GM20000 (cell line): ENCODE data around the gene SPRR2F.
"Not testable (repeated sequence)": the region's sequence is repeated elsewhere in the genome, so short reads cannot be mapped to it uniquely, and the experiment has no call there.

Experiments used
- DNase-seq: peaks from one replicate; pipeline ENCODE4 v3.0.0; 2012; ENCODE audit warnings: low spot score
- TF ChIP-seq, protein P1 (sequence below): IDR thresholded peaks from 2 replicates; pipeline ENCODE4 v1.5.1; 2012; ENCODE audit warnings: mild to moderate bottlenecking, control low read depth; ENCODE audit errors: extremely low read depth, missing control alignments

The SPRR2F gene

DNA sequence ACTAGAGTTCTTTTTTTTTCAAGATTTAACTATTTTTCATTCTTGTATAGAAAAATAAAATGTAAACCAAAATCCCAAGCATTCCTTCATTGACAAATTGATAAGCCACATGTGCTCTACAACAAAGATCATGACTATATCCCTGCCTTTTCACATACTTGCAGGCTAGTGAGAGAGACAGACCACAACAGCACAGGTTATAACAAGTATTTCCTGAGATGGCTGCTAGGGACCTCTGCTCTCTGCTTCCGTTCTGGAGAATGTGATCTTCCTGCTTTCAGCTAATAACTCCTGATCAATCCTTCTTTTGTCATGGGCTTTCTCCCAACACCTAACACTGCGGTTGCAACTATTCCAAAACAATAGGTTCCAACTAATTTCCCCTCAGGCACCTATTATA lies 14.0 kb upstream of the SPRR2F start:
- DNase-seq = no peak
- TF ChIP-seq, protein P1, sequence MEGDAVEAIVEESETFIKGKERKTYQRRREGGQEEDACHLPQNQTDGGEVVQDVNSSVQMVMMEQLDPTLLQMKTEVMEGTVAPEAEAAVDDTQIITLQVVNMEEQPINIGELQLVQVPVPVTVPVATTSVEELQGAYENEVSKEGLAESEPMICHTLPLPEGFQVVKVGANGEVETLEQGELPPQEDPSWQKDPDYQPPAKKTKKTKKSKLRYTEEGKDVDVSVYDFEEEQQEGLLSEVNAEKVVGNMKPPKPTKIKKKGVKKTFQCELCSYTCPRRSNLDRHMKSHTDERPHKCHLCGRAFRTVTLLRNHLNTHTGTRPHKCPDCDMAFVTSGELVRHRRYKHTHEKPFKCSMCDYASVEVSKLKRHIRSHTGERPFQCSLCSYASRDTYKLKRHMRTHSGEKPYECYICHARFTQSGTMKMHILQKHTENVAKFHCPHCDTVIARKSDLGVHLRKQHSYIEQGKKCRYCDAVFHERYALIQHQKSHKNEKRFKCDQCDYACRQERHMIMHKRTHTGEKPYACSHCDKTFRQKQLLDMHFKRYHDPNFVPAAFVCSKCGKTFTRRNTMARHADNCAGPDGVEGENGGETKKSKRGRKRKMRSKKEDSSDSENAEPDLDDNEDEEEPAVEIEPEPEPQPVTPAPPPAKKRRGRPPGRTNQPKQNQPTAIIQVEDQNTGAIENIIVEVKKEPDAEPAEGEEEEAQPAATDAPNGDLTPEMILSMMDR = no peak

DNA sequence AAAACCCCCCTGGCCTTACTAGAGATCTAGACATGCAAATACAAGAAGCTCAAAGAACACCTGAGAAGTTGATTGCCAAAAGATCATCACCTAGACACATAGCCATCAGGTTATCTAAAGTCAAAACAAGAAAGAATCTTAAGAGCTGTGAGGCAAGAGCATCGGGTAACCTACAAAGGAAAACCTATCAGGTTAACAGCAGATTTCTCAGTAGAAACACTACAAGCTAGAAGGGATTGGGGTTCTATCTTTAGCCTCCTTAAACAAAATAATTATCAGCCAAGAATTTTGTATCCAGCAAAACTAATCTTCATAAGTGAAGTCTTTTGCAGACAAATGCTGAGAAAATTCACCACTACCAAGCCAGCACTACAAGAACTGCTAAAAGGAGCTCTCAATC lies 12.2 kb upstream of the SPRR2F start:
- DNase-seq = no peak
- TF ChIP-seq, protein P1 = no peak

DNA sequence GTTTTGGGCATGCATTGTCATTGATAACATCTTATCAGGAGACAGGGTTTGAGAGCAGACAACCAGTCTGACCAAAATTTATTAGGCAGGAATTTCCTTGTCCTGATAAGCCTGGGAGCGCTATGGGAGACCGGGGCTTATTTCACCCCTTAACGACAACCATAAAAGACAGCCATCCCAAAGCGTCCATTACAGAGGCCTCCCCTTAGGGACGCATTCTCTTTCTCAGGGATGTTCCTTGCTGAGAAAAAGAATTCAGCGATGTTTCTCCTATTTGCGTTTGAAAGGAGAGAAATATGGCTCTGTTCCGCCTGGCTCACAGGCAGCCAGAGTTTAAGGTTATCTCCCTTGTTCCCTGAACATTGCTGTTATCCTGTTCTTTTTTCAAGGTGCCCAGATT lies 10.5 kb upstream of the SPRR2F start:
- DNase-seq = not testable (repeated sequence)

DNA sequence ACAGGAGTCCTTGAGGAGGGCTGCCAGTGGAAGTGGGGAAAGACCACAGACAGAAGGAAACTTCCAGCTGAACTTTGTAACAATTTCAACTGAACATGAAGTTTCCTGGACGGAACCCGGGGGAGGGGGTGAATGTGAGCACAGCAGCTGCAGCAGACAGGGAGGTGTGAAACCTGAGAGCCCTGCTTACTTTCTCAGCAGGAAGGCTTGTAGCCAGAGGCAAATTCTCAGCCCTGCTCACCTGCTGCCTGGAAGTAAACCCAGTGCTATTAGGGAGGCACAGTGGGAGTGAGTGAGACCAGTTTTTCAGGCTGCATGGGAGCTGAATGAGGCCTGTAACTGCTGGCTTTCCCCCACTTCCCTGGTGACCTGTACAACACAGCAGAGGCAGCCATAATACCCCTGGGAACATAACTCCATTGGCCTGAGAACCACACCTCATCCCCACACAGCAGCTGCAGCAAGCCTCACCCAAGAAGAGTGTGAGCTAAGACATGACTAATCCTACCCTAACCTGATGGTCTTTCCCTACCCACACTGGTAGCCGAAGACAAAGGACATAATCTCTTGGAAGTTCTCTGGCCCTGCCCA lies 9.6 kb upstream of the SPRR2F start:
- TF ChIP-seq, protein P1 = no peak
- peak; percentile 21 for DNase-seq

DNA sequence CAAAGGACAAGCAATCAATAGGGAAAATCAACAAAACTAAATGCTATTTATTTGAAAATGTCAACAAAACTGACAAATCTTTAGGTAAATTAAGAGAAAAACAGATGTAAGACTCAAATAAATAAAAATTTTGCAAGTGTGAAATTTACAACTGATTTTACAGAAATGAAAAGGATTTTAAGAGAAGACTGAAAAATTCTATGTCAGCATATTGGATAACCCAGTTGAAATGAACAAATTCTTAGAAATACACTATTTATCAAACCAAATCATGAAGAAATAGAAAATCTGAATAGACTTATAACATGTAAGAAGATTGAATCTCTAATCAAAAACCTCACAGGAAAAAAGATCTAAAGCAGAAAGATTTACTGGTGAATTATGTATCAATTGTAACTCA lies 7.6 kb upstream of the SPRR2F start:
- TF ChIP-seq, protein P1 = no peak
- DNase-seq = no peak

DNA sequence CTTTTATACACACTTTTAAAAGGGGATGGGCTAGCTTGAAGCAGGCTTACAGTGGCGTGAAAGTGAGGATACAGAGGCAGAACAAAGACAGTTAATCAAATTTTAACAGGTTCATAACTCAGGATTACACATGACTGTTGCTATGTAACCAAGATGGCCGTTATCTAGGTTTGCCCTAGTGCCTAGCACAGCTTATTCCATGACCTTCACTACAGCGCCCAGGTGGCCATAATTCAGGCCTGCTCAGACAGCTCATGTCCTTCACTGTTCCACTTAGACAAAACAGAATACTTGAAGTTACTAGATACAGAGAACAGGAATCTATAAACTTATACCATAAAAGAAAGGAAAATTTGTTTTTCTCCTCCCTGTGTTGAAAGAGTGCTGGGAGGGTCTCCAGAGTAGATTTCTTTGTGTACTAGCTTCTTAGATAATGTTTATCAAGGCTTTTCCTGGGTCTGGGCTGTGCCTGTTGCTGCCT lies 6.2 kb upstream of the SPRR2F start:
- TF ChIP-seq, protein P1 = no peak
- DNase-seq = no peak

DNA sequence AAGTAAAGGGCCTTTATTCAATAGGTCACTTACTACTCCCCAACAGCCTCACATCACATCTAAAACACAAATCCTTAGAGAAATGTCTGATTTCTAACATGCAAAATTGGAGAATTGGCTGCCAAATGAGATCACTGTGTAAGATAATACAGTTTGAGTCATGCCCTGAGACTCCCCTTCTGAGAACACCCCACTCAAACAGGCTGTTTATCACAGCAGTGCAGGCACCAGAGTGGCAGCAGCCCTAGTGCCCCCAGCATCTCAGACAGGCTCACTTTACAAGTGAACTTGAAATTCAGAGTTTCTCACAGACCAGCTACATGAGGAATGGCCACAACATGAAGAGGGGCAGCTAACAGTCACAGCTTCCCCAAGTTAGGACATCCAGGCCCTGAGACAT lies 1.9 kb upstream of the SPRR2F start:
- DNase-seq = not testable (repeated sequence)

DNA sequence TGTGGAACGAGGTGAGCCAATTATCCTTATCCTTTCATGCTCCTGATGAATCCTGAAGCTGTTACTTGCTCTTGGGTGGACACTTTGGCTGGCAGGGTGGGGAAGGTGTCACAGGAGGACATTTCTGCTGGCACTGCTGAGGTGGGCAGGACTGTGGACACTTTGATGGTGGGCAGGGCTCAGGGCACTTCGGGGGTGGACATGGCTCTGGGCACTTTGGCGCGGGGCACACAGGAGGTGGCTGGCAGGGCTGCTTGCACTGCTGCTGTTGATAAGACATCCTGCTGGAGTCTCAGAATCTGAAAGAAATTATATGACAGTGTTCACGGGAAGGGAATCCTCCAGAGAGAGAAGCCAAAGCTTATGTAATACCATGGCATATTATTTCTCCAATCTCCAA lies 862 bp downstream of the SPRR2F start:
- not testable (repeated sequence) for DNase-seq

DNA sequence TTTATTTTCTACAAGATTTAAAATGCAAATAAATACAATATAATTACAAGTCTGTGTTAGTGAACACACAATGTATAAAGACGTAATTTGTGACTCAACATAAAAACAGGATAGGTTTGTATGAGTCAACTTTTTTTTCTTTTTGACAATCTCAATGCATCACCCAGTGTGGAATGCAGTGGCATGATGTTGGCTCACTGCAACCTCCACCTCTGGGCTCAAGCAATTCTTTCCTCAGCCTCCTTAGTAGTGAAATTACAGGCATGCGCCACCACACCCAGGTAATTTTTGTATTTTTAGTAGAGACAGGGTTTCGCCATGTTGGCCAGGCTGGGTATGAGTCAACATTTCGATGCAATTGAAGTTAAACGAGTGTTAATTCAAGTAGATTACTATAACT lies 13.1 kb downstream of the SPRR2F start:
- no peak for DNase-seq
- TF ChIP-seq, protein P1 = no peak
